ENCODE results near the gene MOGAT1. TPM values are rescaled to one million over a fixed set of nuclear protein-coding genes. Genes with fewer than 3 reads are reported as not detected.

The MOGAT1 gene
- polyA plus RNA-seq, 1 of the 3 experiments (the other 2 are of a cell fraction), result not detected

- CTCF ChIA-PET, result interaction anchor here (0.7 to 7.0 kb wide), 32 partner anchors 9 to 338 kb away, joined by 3 to 115 read pairs (median 4); partner anchors contain the start of gene ACSL3
- WGBS (ENCODE audit: low lambda C conversion rate), result 20% methylated on average over 12 of the region's 12 CpGs
- Histone ChIP-seq H3K9me2 (no peaks in the 10 kb centered on the region), H3K79me2 (ENCODE audit: insufficient read depth) (no peaks in the 10 kb centered on the region), H2AFZ (ENCODE audit: low read depth) (0 out of 2 replicates have a peak overlapping the region, but pooled peaks have one; percentile 42), H3K27ac (ENCODE audit: low read depth in 2 of 2, low read length in 1 of 2) (peak overlapping the region in 1 of 2 experiments; percentile 21; a peak in 2 of 4 replicates), H3K4me1 (ENCODE audit: control insufficient read depth in 1 of 2, insufficient read depth in 2 of 2, low read depth in 1 of 2, low read length in 1 of 2) (peaks cover 3 to 6% of the 10 kb centered on the region in 2 experiments; a peak in 2 of 4 replicates), H3K36me3 (replicated peaks in 1 of 2; ENCODE audit: control insufficient read depth in 1 of 2, insufficient read depth in 2 of 2, low read length in 1 of 2) (no peaks in the 10 kb centered on the region), H3K9me3 (no peaks in the 10 kb centered on the region), H3K4me2 (peak overlapping the region; percentile 13; the same call in 1 of the 2 replicates), H3K27me3 (ENCODE audit: insufficient read depth) (no peaks in the 10 kb centered on the region), H3F3A (replicated peaks; ENCODE audit: insufficient read depth) (no peaks in the 10 kb centered on the region), H4K20me1 (ENCODE audit: insufficient read depth) (no peaks in the 10 kb centered on the region), H3K4me3 (ENCODE audit: low read depth in 2 of 2, low read length in 1 of 2) (no peak overlapping the region; a peak in 1 of 4 replicates), H3K9ac (no peak overlapping the region)
- DNase-seq, result peak; percentile 62
- peak; percentile 99 for TF ChIP-seq CTCF (IDR thresholded peaks at IDR 0.05)
- no peak for TF ChIP-seq NFIC (IDR thresholded peaks at IDR 0.05; ENCODE audit: borderline replicate concordance)
- no peak for TF ChIP-seq ZBTB33 (IDR thresholded peaks at IDR 0.05; ENCODE audit: borderline replicate concordance, low read depth)
- TF ChIP-seq USF1 (IDR thresholded peaks at IDR 0.05; ENCODE audit: borderline replicate concordance, low read depth), result no peak
- TF ChIP-seq JUND (IDR thresholded peaks at IDR 0.05), result no peak
- TF ChIP-seq RCOR1 (IDR thresholded peaks at IDR 0.05; ENCODE audit: low read length), result peak; percentile 37; the same call in 1 of the 2 replicates
- no peak for TF ChIP-seq YY1 (IDR thresholded peaks at IDR 0.05; ENCODE audit: low read depth)
- no peak for TF ChIP-seq POLR2AphosphoS5 (IDR thresholded peaks at IDR 0.05; ENCODE audit: low read depth, low read length)
- no peak for TF ChIP-seq MAX (IDR thresholded peaks at IDR 0.05; ENCODE audit: low read depth)
- TF ChIP-seq FOXM1 (IDR thresholded peaks at IDR 0.05; ENCODE audit: low read depth), result no peak
- no peak for TF ChIP-seq GABPA (IDR thresholded peaks at IDR 0.05; ENCODE audit: low read depth)
- no peak for TF ChIP-seq USF2 (IDR thresholded peaks at IDR 0.05; ENCODE audit: borderline replicate concordance, low read depth, low read length)
- no peak for TF ChIP-seq NRF1 (IDR thresholded peaks at IDR 0.05; ENCODE audit: low read depth, low read length)
- TF ChIP-seq RAD21 (IDR thresholded peaks at IDR 0.05; ENCODE audit: low read length), result peak; percentile 83
- no peak for TF ChIP-seq MXI1 (IDR thresholded peaks at IDR 0.05; ENCODE audit: low read depth, low read length)
- TF ChIP-seq FOSL2 (IDR thresholded peaks at IDR 0.05; ENCODE audit: borderline replicate concordance, low read depth), result no peak
- TF ChIP-seq, protein P1, sequence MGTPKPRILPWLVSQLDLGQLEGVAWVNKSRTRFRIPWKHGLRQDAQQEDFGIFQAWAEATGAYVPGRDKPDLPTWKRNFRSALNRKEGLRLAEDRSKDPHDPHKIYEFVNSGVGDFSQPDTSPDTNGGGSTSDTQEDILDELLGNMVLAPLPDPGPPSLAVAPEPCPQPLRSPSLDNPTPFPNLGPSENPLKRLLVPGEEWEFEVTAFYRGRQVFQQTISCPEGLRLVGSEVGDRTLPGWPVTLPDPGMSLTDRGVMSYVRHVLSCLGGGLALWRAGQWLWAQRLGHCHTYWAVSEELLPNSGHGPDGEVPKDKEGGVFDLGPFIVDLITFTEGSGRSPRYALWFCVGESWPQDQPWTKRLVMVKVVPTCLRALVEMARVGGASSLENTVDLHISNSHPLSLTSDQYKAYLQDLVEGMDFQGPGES (IDR thresholded peaks at IDR 0.05; ENCODE audit: low read depth, low read length), result no peak
- no peak for TF ChIP-seq FOXJ3 (CRISPR knock-in tag; IDR thresholded peaks at IDR 0.05)
- no peak for TF ChIP-seq RXRA (IDR thresholded peaks at IDR 0.05; ENCODE audit: borderline replicate concordance, low read depth)
- no peak for TF ChIP-seq TAF1 (IDR thresholded peaks at IDR 0.05; ENCODE audit: borderline replicate concordance, low read depth, low read length)
- no peak for TF ChIP-seq TCF12 (IDR thresholded peaks at IDR 0.05)
- TF ChIP-seq SMC3 (IDR thresholded peaks at IDR 0.05; ENCODE audit: low read depth, low read length), result peak; percentile 90
- no peak for TF ChIP-seq CHD2 (IDR thresholded peaks at IDR 0.05; ENCODE audit: low read length, partially characterized antibody)
- TF ChIP-seq ELF1 (IDR thresholded peaks at IDR 0.05), result no peak
- no peak for TF ChIP-seq RFX5 (IDR thresholded peaks at IDR 0.05; ENCODE audit: low read length)
- no peak for TF ChIP-seq SIN3A (IDR thresholded peaks at IDR 0.05; ENCODE audit: borderline replicate concordance, low read depth, low read length)
- no peak for TF ChIP-seq TEAD4 (IDR thresholded peaks at IDR 0.05; ENCODE audit: borderline replicate concordance, insufficient read depth)
- no peak for TF ChIP-seq MEF2A (IDR thresholded peaks at IDR 0.05; ENCODE audit: borderline replicate concordance, low read depth)
- POLR2A ChIA-PET, result no interaction called here
Measured at GRCh38 chr2:222708274-222708710, 36.8 kb downstream of the MOGAT1 start.

All from SK-N-SH (cell line).